H1 (cell line): ENCODE data around the gene SAMM50. TPM values are rescaled to one million over a fixed set of nuclear protein-coding genes. Genes with fewer than 3 reads are reported as not detected.

ENCODE experiments used
- CTCF ChIA-PET: fragments of 300-600 bp; sonication (Branson Sonifier 250); formaldehyde crosslinking; loops from one replicate; lab custom pipeline; 2021; ENCODE audit not compliant: partially characterized antibody; lab: Charles Lee
- POLR2A ChIA-PET: fragments of 300-600 bp; sonication (Branson Sonifier 250); formaldehyde crosslinking; loops from one replicate; lab custom pipeline; 2021; ENCODE audit warnings: inconsistent platforms; ENCODE audit not compliant: partially characterized antibody; lab: Charles Lee
- DNase-seq, 2 experiments: peaks; one replicate each; pipeline versions ENCODE4 v3.0.0 to v3.0.0-alpha.2; 2010 to 2022; ENCODE audit warnings: low spot score in 2 of 2, low read depth in 1 of 2, mixed read lengths in 1 of 2
- FAIRE-seq: peaks from 2 replicates; lab custom pipeline; 2011; peaks lifted over from hg19 to GRCh38; lab: Jason Lieb, UNC
- H2AFZ ChIP-seq: 2 replicates; pipeline ENCODE4 v1.8.1; 2012; ENCODE audit warnings: low read length, inconsistent platforms
- H2AK5ac ChIP-seq: 2 replicates; pipeline ENCODE4 v1.6.1; 2013; ENCODE audit warnings: low read depth, low read length
- H2BK120ac ChIP-seq: replicated peaks from 2 replicates; pipeline ENCODE3; 2013; ENCODE audit warnings: low read depth, low read length, inconsistent platforms
- H2BK12ac ChIP-seq: 2 replicates; pipeline ENCODE4 v1.6.1; 2013; ENCODE audit warnings: low read depth, low read length
- H2BK15ac ChIP-seq: 2 replicates; pipeline ENCODE4 v1.6.1; 2013; ENCODE audit warnings: low read length
- H2BK20ac ChIP-seq: 2 replicates; pipeline ENCODE4 v1.6.1; 2013; ENCODE audit warnings: low read length
- H2BK5ac ChIP-seq: 2 replicates; pipeline ENCODE4 v1.6.1; 2013; ENCODE audit warnings: low read depth, low read length
- H3K14ac ChIP-seq: 2 replicates; pipeline ENCODE4 v1.6.1; 2013; ENCODE audit warnings: inconsistent platforms; ENCODE audit not compliant: insufficient read length
- H3K18ac ChIP-seq: 2 replicates; pipeline ENCODE4 v1.6.1; 2013; ENCODE audit warnings: low read length; ENCODE audit errors: extremely low read depth
- H3K23ac ChIP-seq: 2 replicates; pipeline ENCODE4 v1.6.1; 2013; ENCODE audit warnings: inconsistent platforms; ENCODE audit not compliant: insufficient read length
- H3K23me2 ChIP-seq: 2 replicates; pipeline ENCODE4 v1.6.1; 2013; ENCODE audit warnings: low read depth, low read length
- H3K27ac ChIP-seq: 2 replicates; pipeline ENCODE4 v1.6.1; 2011; ENCODE audit warnings: low read depth, low read length, inconsistent platforms
- H3K27me3 ChIP-seq, 4 experiments: replicated peaks in 1 of 4; 1 replicate in 1 of 4; 2 replicates in 3 of 4; pipeline versions ENCODE4 v1.6.1 to v1.8.1; 2011 to 2013; ENCODE audit warnings: low read length in 3 of 4, mild to moderate bottlenecking in 3 of 4, inconsistent platforms in 2 of 4, mixed read lengths in 2 of 4, moderate library complexity in 1 of 4; ENCODE audit not compliant: control insufficient read depth in 3 of 4, insufficient read depth in 3 of 4; ENCODE audit errors: extremely low read depth in 1 of 4
- H3K36me3 ChIP-seq, 4 experiments: 2 replicates each; pipeline versions ENCODE4 v1.6.1 to v1.8.1; 2011 to 2013; ENCODE audit warnings: mild to moderate bottlenecking in 4 of 4, low read length in 3 of 4, moderate library complexity in 2 of 4, control low read depth in 1 of 4, inconsistent platforms in 1 of 4; ENCODE audit not compliant: insufficient read depth in 4 of 4, control insufficient read depth in 2 of 4
- H3K4ac ChIP-seq: replicated peaks from 2 replicates; pipeline ENCODE3; 2013; ENCODE audit warnings: low read length, low read depth, mixed read lengths, inconsistent platforms; ENCODE audit not compliant: insufficient read length
- H3K4me1 ChIP-seq, 4 experiments: replicated peaks in 1 of 4; 1 replicate in 1 of 4; 2 replicates in 3 of 4; pipeline versions ENCODE4 v1.6.1 to v1.8.1; 2011 to 2013; ENCODE audit warnings: low read length in 3 of 4, inconsistent platforms in 2 of 4, mixed read lengths in 1 of 4; ENCODE audit not compliant: insufficient read depth in 4 of 4, control insufficient read depth in 3 of 4
- H3K4me2 ChIP-seq, 2 experiments: 2 replicates each; pipeline versions ENCODE4 v1.6.1 to v1.8.1; 2011 to 2013; ENCODE audit warnings: low read depth in 2 of 2, low read length in 2 of 2, control low read depth in 1 of 2, inconsistent platforms in 1 of 2, mild to moderate bottlenecking in 1 of 2; ENCODE audit not compliant: insufficient read depth in 1 of 2
- H3K4me3 ChIP-seq, 4 experiments: fragments of 200-600, 300-600 bp in 1 of 4; sonication (generic), shearing (Covaris generic), sonication (Bioruptor Twin) in 1 of 4; 2 replicates each; pipeline versions ENCODE4 v1.5.1 to v1.8.1; 2011 to 2016; ENCODE audit warnings: low read length in 4 of 4, low read depth in 3 of 4, control low read depth in 2 of 4, inconsistent platforms in 2 of 4, mild to moderate bottlenecking in 2 of 4, mixed read lengths in 1 of 4, moderate library complexity in 1 of 4; ENCODE audit not compliant: insufficient read depth in 2 of 4; ENCODE audit errors: extremely low read depth in 1 of 4
- H3K56ac ChIP-seq: replicated peaks from 2 replicates; pipeline ENCODE3; 2013; ENCODE audit warnings: low read depth, mild to moderate bottlenecking, mixed read lengths, low read length, inconsistent platforms; ENCODE audit not compliant: insufficient read length
- H3K79me1 ChIP-seq: 2 replicates; pipeline ENCODE4 v1.6.1; 2013; ENCODE audit warnings: low read depth, low read length, control low read depth
- H3K79me2 ChIP-seq, 2 experiments: 2 replicates each; pipeline versions ENCODE4 v1.6.1 to v1.8.1; 2012 to 2013; ENCODE audit warnings: low read length in 2 of 2, mild to moderate bottlenecking in 2 of 2, inconsistent platforms in 1 of 2; ENCODE audit not compliant: insufficient read depth in 2 of 2, control insufficient read depth in 1 of 2
- H3K9ac ChIP-seq, 4 experiments: replicated peaks in 1 of 4; 1 replicate in 1 of 4; 2 replicates in 3 of 4; pipeline versions ENCODE4 v1.6.1 to v1.8.1; 2011 to 2013; ENCODE audit warnings: low read depth in 3 of 4, low read length in 3 of 4, control low read depth in 2 of 4, mild to moderate bottlenecking in 2 of 4, moderate library complexity in 2 of 4, inconsistent platforms in 1 of 4; ENCODE audit errors: extremely low read depth in 1 of 4
- H3K9me3 ChIP-seq, 2 experiments: 2 replicates each; pipeline versions ENCODE4 v1.6.1 to v1.8.1; 2012 to 2013; ENCODE audit warnings: mild to moderate bottlenecking in 2 of 2, moderate library complexity in 2 of 2, control low read depth in 1 of 2, inconsistent platforms in 1 of 2, low read depth in 1 of 2, low read length in 1 of 2, mixed read lengths in 1 of 2; ENCODE audit not compliant: insufficient read depth in 2 of 2
- H4K20me1 ChIP-seq, 2 experiments: replicated peaks in 1 of 2; 2 replicates each; pipeline versions ENCODE3 to v1.8.1; 2011 to 2013; ENCODE audit warnings: inconsistent platforms in 2 of 2, low read length in 2 of 2, mild to moderate bottlenecking in 1 of 2; ENCODE audit not compliant: insufficient read depth in 2 of 2, control insufficient read depth in 1 of 2
- H4K5ac ChIP-seq: 2 replicates; pipeline ENCODE4 v1.6.1; 2013; ENCODE audit warnings: low read length, low read depth, mixed read lengths, inconsistent platforms; ENCODE audit not compliant: insufficient read length
- H4K8ac ChIP-seq: 2 replicates; pipeline ENCODE4 v1.8.0; 2013; ENCODE audit warnings: mild to moderate bottlenecking, moderate library complexity, low read length, inconsistent platforms; ENCODE audit not compliant: insufficient read depth; ENCODE audit errors: extremely low read depth
- H4K91ac ChIP-seq: replicated peaks from 2 replicates; pipeline ENCODE3; 2013; ENCODE audit warnings: low read length, mixed read lengths, inconsistent platforms; ENCODE audit not compliant: insufficient read length
- CEBPB ChIP-seq: IDR thresholded peaks from 2 replicates; pipeline ENCODE4 v1.6.1; 2012; ENCODE audit warnings: low read depth, low read length
- JUND ChIP-seq: IDR thresholded peaks from 2 replicates; pipeline ENCODE4 v1.6.1; 2011; ENCODE audit warnings: mild to moderate bottlenecking, improper control_type of control experiment, low read length
- PHF8 ChIP-seq: fragments of 200-600 bp; sonication (generic); conservative IDR thresholded peaks from 2 replicates; pipeline ENCODE4 v1.7.1; 2012; ENCODE audit warnings: low read depth, mild to moderate bottlenecking, inconsistent platforms, low read length, moderate library complexity
- WGBS, 2 experiments: shearing (Covaris generic) in 1 of 2; methylation state at CpG; one replicate each; pipeline versions ENCODE4 v1.1.6 to v1.1.7; 2013 to 2015; ENCODE audit warnings: low lambda C conversion rate in 2 of 2, mixed read lengths in 2 of 2, inconsistent platforms in 1 of 2, low coverage in 1 of 2, missing lambda C conversion rate in 1 of 2; ENCODE audit not compliant: insufficient replicate concordance in 2 of 2, insufficient coverage in 1 of 2, insufficient read length in 1 of 2; ENCODE audit errors: extremely low coverage in 1 of 2, missing lambda C conversion rate in 1 of 2; 5-methylcytosine and 5-hydroxymethylcytosine counted together
- polyA plus RNA-seq, 7 experiments: library from polyadenylated mRNA; depleted of rRNA in 3 of 7; stranded (reverse) in 5 of 7; unstranded in 2 of 7; fragments of >200 nt in 5 of 7; fragments of 200-250 nt in 2 of 7; gene quantifications; 1 replicate in 5 of 7; 2 replicates in 1 of 7; 4 replicates in 1 of 7; pipeline versions ENCODE4 v1.2.1 to v1.2.3, GENCODE V29; 2011 to 2013; ENCODE audit warnings: missing spikeins in 2 of 7, mixed read lengths in 2 of 7
- total RNA-seq: library from RNA; stranded (reverse); fragmentation: NEBNext Ultra II Directional; extraction: Animal tissue kit (Norgen Biotek cat#: 25700); gene quantifications from 2 replicates; pipeline ENCODE4 v1.2.1, GENCODE V29; 2021

SAMM50 gene
- total and polyA plus RNA-seq, 2 of the 8 experiments (the other 6 are each of a cell fraction or from before 2014, with no cell fraction given), result 45.4 to 70.3 TPM

DNA sequence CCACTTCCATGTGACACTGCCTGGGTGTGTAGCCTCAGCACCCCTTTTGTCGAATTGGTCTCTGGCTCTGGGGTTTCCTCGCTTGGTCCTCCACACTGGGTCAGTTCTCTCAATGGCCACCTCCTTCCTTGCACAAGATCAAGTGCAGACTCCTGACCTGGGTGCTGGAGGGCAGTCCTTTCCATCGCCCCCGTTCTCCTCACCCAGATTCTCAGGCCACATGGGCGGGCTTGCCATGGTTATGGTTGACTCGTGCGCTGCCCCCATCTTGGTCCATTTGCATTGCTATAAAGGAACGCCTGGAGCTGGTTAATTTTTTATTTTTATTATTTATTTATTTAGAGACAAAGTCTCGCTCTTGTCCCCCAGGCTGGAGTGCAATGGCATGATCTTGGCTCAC lies 63.4 kb downstream of the SAMM50 start:
- Histone ChIP-seq H3K79me1 (no peaks in the 10 kb centered on the region; the same call in 1 of the 2 replicates), H3K23ac (no peak overlapping the region), H3K27ac (no peak overlapping the region), H2BK20ac (no peak overlapping the region), H2BK120ac (no peak overlapping the region), H2BK5ac (no peak overlapping the region), H2AK5ac (no peak overlapping the region), H2BK12ac (no peak overlapping the region), H2AFZ (no peak overlapping the region), H3K36me3 (no peaks in the 10 kb centered on the region), H3K23me2 (no peaks in the 10 kb centered on the region), H3K4me3 (no peak overlapping the region), H3K14ac (no peak overlapping the region), H4K91ac (no peak overlapping the region), H3K18ac (no peak overlapping the region), H4K20me1 (no peaks in the 10 kb centered on the region), H3K4me1 (peaks cover 0 to 2% (median under 1%) of the 10 kb centered on the region in 4 experiments; a peak in 3 of 7 replicates), H3K79me2 (no peaks in the 10 kb centered on the region), H2BK15ac (no peak overlapping the region), H3K4me2 (no peak overlapping the region), H3K9ac (no peak overlapping the region), H3K27me3 (peaks cover 0 to under 1% (median 0%) of the 10 kb centered on the region in 4 experiments; a peak in 2 of 7 replicates), H4K5ac (no peak overlapping the region), H3K9me3 (no peaks in the 10 kb centered on the region), H3K4ac (no peak overlapping the region), H4K8ac (peak overlapping the region; percentile 77; the same call in 1 of the 2 replicates), H3K56ac (no peak overlapping the region)
- DNase-seq (no peak), FAIRE-seq (no peak)
- CTCF ChIA-PET, result no interaction called here
- POLR2A ChIA-PET, result interaction anchor here (0.6 kb wide), 1 partner anchor 224 kb away, joined by 4 read pairs; no protein-coding TSS in a partner anchor
- no peak for TF ChIP-seq PHF8
- no peak for TF ChIP-seq JUND
- no peak for TF ChIP-seq CEBPB
- 92% methylated on average over 9 of the region's 9 CpGs; no CpG with 5 or more reads in 1 of the 2 experiments for whole genome bisulfite sequencing, 2 experiments
